ENCODE measurements around the gene PWWP2B.

- TF ChIP-seq POLR2A (IDR thresholded peaks at IDR 0.05): no peak
- no peak for TF ChIP-seq CTCF (IDR thresholded peaks at IDR 0.05)
- no peak for TF ChIP-seq POLR2AphosphoS5 (IDR thresholded peaks at IDR 0.05)
- TF ChIP-seq EP300 (IDR thresholded peaks at IDR 0.05): no peak
Observed at GRCh38 chr10:132431537-132432175, 34.7 kb downstream of the PWWP2B start.

All from sigmoid colon (tissue), 4 donors.